Astrocyte of the cerebellum (primary cell): ENCODE measurements around the gene SART3.
A peak's percentile ranks its signal among the peaks of the same experiment; 100 is the strongest.

Experiments
- DNase-seq: peaks from one replicate; pipeline ENCODE4 v3.0.0-alpha.2; 2011; ENCODE audit warnings: low read depth
- H3K4me3 ChIP-seq: 2 replicates; pipeline ENCODE4 v1.5.1; 2011; ENCODE audit warnings: mild to moderate bottlenecking, low read depth, low read length, moderate library complexity
- in situ Hi-C: cut with HindIII; loops from 2 replicates; pipeline ENCODE4 v1.10.0; 2017; ENCODE audit warnings: low sequenced_read_pairs
- TF ChIP-seq, protein P1 (sequence below): IDR thresholded peaks from 2 replicates; pipeline ENCODE4 v1.5.1; 2012; ENCODE audit warnings: low read length, low read depth, moderate library complexity, mild to moderate bottlenecking; ENCODE audit errors: missing control alignments

SART3 gene

DNA sequence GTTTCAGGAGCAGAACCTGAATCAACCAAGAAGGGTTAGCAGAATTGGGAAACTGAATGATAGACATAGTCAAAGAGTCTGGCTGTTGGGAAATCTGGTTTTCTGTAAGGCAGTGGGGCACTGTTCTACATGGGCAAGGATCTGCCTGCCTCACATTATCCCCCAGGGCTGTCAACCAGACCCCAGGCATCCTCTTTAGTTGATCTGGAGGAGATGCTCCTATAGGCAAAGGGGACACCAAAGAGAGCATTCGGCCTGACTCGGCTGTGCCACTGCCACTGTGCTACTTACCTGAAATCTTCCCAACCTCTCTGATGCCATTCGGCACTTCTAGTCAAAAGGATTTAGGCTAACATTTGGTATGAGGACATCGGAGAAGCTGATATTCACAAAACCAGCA lies 5.5 kb upstream of the SART3 start:
- in situ Hi-C loops = no loop called here
- no peak overlapping the region for H3K4me3 ChIP-seq
- TF ChIP-seq, protein P1, sequence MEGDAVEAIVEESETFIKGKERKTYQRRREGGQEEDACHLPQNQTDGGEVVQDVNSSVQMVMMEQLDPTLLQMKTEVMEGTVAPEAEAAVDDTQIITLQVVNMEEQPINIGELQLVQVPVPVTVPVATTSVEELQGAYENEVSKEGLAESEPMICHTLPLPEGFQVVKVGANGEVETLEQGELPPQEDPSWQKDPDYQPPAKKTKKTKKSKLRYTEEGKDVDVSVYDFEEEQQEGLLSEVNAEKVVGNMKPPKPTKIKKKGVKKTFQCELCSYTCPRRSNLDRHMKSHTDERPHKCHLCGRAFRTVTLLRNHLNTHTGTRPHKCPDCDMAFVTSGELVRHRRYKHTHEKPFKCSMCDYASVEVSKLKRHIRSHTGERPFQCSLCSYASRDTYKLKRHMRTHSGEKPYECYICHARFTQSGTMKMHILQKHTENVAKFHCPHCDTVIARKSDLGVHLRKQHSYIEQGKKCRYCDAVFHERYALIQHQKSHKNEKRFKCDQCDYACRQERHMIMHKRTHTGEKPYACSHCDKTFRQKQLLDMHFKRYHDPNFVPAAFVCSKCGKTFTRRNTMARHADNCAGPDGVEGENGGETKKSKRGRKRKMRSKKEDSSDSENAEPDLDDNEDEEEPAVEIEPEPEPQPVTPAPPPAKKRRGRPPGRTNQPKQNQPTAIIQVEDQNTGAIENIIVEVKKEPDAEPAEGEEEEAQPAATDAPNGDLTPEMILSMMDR = no peak
- DNase-seq = no peak

DNA sequence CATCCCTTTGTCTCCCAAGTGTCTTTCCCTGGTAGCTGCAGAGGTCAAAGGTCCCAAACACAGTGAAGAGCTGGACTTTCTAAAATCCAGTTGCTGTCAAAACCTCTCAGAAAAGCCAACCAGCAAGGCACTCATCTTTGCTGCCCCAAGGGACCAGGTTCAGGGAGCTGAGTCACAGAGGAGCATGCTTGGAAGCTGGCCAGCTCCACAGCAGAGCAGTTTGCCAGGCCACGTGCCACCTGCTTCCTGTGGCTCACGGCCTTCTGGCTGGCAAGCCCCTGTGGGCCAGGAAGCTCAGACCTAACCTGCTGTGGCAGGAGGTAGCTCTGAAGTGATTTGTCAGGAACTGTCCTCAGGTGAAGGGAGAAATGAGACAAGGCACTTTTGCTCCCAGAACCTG lies 5.0 kb upstream of the SART3 start:
- TF ChIP-seq, protein P1 = no peak
- in situ Hi-C loops = no loop called here
- DNase-seq = no peak
- H3K4me3 ChIP-seq = no peak overlapping the region

DNA sequence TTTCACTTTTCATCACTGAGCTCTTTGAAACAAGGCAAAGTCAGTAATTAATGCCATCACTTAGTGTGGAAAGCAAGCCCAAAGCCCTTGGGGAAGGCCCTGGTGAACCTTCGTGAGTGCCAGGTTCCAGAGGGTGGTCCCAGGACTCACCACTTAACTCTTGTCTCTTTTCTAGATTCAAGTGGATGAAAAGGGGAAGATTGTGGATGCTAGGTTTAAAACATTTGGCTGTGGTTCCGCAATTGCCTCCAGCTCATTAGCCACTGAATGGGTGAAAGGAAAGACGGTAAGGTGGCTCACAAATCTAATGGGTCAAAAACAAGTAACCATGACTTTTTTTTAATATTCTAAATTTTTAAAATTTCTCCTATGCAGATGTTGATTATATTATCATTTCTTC lies 4.2 kb upstream of the SART3 start:
- in situ Hi-C loops = no loop called here
- no peak for DNase-seq
- TF ChIP-seq, protein P1 = no peak
- H3K4me3 ChIP-seq = no peak overlapping the region

DNA sequence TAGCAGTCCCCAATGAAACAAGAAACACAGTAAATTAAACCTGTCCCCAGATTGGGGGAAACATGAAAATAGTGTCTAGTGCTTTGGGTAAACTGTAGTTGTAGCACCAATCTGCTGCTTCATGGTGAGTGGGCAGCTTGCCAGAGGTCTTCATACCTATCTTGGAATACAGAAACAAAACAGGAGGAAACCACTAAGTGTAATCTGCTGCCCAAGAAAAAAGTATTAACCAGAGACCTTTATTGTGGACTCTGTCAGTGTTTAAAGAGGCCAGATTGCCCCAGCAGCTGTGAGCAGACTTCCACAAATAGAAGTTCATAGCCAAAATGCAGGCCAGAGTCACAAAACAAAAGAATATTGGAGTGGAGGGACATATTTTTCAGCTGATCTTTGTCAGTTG lies 3.8 kb upstream of the SART3 start:
- TF ChIP-seq, protein P1 = no peak
- no peak for DNase-seq
- no peak overlapping the region for H3K4me3 ChIP-seq
- in situ Hi-C loops = loop anchor here (5.0 kb wide), 3 partner anchors 68 to 268 kb away; partner anchors contain the start of gene SELPLG

DNA sequence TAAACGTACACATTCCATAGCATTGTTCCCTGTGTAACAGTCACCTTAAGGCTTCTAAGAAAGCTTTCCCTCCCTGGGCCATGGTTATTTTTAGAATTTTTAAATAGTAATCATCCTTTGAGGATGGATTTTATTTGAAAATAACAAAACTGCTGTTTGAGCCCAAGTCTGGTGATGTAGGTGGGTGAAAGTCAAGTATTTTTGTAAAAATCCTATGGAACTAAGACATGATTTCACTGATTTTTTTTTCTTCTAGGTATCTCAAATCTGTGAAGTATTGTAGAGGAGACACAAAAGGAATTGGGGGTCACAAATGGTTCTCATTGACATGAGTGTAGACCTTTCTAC lies 2.8 kb upstream of the SART3 start:
- in situ Hi-C loops = loop anchor here (5.0 kb wide), 3 partner anchors 69 to 269 kb away; partner anchors contain the start of gene SELPLG
- H3K4me3 ChIP-seq = peak overlapping the region; percentile 100
- TF ChIP-seq, protein P1 = no peak

DNA sequence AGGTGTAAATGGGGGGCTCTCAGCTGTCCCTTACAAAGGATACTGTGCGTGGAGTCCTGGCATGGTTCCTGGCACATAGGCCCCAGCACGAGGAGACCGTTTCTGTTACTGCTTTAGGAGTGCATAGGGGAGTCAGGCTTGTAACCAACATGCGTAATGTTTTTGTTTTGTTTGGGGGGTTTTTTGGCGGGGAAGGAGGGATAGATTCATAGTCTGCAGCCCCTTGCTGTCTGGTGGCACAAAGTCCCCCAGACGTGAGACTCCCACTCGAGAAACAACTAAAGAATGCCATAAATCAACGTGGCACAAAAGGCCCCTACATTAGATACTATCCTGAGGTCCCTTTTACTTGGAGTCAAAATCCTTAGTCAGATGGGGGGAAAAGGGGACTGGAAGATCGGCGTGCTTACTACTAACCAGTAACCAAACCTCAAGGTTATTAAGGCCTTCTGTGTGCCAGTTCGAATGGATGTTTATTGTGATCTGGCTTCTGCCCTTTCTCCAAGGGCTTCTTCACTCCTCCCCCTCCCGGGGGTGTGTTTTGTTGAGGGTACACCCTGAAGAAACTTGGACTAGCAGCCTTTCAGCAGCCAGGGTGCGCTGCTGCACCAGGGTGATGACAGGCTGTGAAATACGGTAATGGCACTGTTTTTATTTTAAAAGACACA lies 2.3 kb upstream of the SART3 start:
- in situ Hi-C loops = loop anchor here (5.0 kb wide), 3 partner anchors 69 to 269 kb away; partner anchors contain the start of gene SELPLG
- TF ChIP-seq, protein P1 = peak; percentile 96
- peak; percentile 73 for DNase-seq
- peak overlapping the region; percentile 100 for H3K4me3 ChIP-seq

More for the DNA sequence above, 2.8 kb upstream of the SART3 start:
- DNase-seq = no peak
